ENCODE data around the gene AMZ2. TPM values are rescaled to one million over a fixed set of nuclear protein-coding genes. Genes with fewer than 3 reads are reported as not detected.

Gene AMZ2
- total and polyA plus RNA-seq, 2 of the 8 experiments (the other 6 are each of a cell fraction or from before 2014, with no cell fraction given), result 49.5 to 71.0 TPM

DNA sequence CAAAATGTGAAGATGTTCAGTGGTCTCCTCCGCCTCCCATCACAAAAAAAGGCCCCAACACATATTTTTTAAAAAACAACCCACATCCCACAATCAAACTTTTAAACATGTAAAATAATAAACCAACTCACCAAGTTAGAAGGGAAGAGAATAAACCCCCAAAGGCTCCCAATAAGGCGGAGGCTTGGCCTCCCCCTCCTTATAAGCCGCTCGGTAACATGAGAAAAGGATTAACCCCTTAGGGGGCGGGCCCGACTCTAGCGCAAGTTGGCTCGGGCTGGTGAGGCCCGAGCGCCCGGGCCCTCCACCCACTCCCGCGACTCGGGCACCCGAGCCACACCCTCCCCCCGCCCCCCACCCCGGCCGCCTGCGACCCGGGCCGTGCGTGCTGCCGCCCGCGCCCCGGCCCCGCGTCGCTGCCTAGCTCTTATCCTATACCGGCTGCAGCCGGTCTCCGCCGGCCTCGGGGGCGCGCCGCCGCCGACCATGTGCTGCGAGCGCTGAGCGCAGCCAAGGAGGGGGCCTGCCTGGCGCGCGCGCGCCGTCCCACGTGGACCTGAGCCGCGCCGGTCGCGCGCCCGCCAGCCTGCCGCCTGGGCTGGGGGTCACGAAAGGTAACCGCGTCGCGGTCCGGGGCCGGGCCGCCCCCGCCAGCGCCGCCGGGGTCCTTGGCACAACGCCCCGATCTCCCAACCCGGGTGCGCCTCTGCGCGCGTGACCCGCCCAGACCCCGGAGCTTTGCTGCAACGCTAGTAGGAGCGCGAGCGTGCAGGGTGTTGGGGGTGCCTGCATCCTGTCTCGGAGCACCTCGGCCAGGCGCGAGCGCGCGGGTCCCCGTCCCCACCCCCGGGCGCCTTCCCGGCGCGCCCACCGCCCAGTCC lies 43.4 kb downstream of the AMZ2 start, which contains the start of the genes ARSG and SLC16A6 (continued):
- TF ChIP-seq, protein P1, sequence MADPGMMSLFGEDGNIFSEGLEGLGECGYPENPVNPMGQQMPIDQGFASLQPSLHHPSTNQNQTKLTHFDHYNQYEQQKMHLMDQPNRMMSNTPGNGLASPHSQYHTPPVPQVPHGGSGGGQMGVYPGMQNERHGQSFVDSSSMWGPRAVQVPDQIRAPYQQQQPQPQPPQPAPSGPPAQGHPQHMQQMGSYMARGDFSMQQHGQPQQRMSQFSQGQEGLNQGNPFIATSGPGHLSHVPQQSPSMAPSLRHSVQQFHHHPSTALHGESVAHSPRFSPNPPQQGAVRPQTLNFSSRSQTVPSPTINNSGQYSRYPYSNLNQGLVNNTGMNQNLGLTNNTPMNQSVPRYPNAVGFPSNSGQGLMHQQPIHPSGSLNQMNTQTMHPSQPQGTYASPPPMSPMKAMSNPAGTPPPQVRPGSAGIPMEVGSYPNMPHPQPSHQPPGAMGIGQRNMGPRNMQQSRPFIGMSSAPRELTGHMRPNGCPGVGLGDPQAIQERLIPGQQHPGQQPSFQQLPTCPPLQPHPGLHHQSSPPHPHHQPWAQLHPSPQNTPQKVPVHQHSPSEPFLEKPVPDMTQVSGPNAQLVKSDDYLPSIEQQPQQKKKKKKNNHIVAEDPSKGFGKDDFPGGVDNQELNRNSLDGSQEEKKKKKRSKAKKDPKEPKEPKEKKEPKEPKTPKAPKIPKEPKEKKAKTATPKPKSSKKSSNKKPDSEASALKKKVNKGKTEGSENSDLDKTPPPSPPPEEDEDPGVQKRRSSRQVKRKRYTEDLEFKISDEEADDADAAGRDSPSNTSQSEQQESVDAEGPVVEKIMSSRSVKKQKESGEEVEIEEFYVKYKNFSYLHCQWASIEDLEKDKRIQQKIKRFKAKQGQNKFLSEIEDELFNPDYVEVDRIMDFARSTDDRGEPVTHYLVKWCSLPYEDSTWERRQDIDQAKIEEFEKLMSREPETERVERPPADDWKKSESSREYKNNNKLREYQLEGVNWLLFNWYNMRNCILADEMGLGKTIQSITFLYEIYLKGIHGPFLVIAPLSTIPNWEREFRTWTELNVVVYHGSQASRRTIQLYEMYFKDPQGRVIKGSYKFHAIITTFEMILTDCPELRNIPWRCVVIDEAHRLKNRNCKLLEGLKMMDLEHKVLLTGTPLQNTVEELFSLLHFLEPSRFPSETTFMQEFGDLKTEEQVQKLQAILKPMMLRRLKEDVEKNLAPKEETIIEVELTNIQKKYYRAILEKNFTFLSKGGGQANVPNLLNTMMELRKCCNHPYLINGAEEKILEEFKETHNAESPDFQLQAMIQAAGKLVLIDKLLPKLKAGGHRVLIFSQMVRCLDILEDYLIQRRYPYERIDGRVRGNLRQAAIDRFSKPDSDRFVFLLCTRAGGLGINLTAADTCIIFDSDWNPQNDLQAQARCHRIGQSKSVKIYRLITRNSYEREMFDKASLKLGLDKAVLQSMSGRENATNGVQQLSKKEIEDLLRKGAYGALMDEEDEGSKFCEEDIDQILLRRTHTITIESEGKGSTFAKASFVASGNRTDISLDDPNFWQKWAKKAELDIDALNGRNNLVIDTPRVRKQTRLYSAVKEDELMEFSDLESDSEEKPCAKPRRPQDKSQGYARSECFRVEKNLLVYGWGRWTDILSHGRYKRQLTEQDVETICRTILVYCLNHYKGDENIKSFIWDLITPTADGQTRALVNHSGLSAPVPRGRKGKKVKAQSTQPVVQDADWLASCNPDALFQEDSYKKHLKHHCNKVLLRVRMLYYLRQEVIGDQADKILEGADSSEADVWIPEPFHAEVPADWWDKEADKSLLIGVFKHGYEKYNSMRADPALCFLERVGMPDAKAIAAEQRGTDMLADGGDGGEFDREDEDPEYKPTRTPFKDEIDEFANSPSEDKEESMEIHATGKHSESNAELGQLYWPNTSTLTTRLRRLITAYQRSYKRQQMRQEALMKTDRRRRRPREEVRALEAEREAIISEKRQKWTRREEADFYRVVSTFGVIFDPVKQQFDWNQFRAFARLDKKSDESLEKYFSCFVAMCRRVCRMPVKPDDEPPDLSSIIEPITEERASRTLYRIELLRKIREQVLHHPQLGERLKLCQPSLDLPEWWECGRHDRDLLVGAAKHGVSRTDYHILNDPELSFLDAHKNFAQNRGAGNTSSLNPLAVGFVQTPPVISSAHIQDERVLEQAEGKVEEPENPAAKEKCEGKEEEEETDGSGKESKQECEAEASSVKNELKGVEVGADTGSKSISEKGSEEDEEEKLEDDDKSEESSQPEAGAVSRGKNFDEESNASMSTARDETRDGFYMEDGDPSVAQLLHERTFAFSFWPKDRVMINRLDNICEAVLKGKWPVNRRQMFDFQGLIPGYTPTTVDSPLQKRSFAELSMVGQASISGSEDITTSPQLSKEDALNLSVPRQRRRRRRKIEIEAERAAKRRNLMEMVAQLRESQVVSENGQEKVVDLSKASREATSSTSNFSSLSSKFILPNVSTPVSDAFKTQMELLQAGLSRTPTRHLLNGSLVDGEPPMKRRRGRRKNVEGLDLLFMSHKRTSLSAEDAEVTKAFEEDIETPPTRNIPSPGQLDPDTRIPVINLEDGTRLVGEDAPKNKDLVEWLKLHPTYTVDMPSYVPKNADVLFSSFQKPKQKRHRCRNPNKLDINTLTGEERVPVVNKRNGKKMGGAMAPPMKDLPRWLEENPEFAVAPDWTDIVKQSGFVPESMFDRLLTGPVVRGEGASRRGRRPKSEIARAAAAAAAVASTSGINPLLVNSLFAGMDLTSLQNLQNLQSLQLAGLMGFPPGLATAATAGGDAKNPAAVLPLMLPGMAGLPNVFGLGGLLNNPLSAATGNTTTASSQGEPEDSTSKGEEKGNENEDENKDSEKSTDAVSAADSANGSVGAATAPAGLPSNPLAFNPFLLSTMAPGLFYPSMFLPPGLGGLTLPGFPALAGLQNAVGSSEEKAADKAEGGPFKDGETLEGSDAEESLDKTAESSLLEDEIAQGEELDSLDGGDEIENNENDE (IDR thresholded peaks at IDR 0.05; ENCODE audit: insufficient replicate concordance, low read length), result no peak
- TF ChIP-seq RFX5 (IDR thresholded peaks at IDR 0.05; ENCODE audit: borderline replicate concordance, low read depth, low read length) (no peak), SRF (IDR thresholded peaks at IDR 0.05; ENCODE audit: low read depth, low read length) (no peak), TBP (IDR thresholded peaks at IDR 0.05; ENCODE audit: low read depth, low read length) (no peak), CBX8 (IDR thresholded peaks at IDR 0.05; ENCODE audit: borderline replicate concordance, low read depth, low read length) (no peak), MAFK (IDR thresholded peaks at IDR 0.05; ENCODE audit: low read depth, low read length) (no peak), CREB1 (IDR thresholded peaks at IDR 0.05) (no peak), TEAD4 (IDR thresholded peaks at IDR 0.05; ENCODE audit: low read depth, low read length) (no peak), NANOG (IDR thresholded peaks at IDR 0.05; ENCODE audit: insufficient read depth, low read depth, low read length, poor library complexity, severe bottlenecking) (no peak), CBX5 (IDR thresholded peaks at IDR 0.05; ENCODE audit: low read depth, low read length) (no peak)

Data from H1 (cell line).